IPS-18a (cell line): ENCODE measurements around the gene PTPRT.

Source experiments
- H3K27ac ChIP-seq: one replicate; pipeline ENCODE4 v1.5.1; 2013; ENCODE audit warnings: low read length
- H3K27me3 ChIP-seq: one replicate; pipeline ENCODE4 v1.6.1; 2013; ENCODE audit warnings: mild to moderate bottlenecking, low read length; ENCODE audit not compliant: control insufficient read depth, insufficient read depth
- H3K36me3 ChIP-seq: one replicate; pipeline ENCODE4 v1.6.1; 2013; ENCODE audit warnings: low read depth, low read length; ENCODE audit not compliant: control insufficient read depth
- H3K4me1 ChIP-seq: one replicate; pipeline ENCODE4 v1.6.1; 2013; ENCODE audit warnings: low read depth, low read length; ENCODE audit not compliant: control insufficient read depth
- H3K4me3 ChIP-seq: one replicate; pipeline ENCODE4 v1.5.1; 2013; ENCODE audit warnings: low read length
- H3K9ac ChIP-seq: one replicate; pipeline ENCODE4 v1.6.1; 2013; ENCODE audit warnings: mild to moderate bottlenecking, low read length, moderate library complexity
- H3K9me3 ChIP-seq: one replicate; pipeline ENCODE4 v1.6.1; 2013; ENCODE audit warnings: low read depth, low read length; ENCODE audit not compliant: control insufficient read depth

Gene PTPRT

DNA sequence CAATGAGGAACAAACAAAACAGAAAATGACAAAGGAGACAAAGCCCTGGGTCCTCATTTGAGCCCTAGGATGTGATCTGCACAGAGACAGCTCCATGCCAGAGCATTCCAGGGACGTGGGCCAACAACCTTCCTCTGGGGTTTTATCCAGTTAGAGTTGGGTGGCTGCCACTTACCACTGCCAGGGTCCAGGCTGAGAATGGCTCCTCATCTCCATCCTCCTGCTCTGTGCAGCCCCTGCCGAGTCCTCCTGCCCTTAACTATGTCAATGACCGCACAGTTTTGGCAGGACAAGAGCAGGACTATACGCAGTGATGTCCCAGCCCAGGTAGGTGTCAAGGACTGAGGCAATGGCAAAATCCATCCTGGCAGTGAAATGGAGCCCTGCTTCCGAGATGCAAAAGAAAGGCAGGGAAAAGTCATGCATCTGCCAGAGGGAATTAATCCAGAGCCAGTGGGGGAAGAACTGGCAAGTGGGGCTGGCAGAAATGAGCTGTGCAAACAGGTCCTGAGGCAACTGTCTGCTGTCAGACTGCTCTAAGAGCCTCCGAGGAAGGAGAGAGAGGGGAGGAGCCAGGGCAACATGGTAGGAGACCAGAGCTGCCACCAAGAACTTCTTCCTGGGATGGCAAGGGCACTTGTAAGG, 449.4 kb downstream of the PTPRT start:
- Histone ChIP-seq H3K9ac (no peak overlapping the region), H3K27ac (no peak overlapping the region), H3K27me3 (no peaks in the 10 kb centered on the region), H3K36me3 (no peaks in the 10 kb centered on the region), H3K4me3 (no peak overlapping the region), H3K9me3 (no peaks in the 10 kb centered on the region), H3K4me1 (no peaks in the 10 kb centered on the region)

DNA sequence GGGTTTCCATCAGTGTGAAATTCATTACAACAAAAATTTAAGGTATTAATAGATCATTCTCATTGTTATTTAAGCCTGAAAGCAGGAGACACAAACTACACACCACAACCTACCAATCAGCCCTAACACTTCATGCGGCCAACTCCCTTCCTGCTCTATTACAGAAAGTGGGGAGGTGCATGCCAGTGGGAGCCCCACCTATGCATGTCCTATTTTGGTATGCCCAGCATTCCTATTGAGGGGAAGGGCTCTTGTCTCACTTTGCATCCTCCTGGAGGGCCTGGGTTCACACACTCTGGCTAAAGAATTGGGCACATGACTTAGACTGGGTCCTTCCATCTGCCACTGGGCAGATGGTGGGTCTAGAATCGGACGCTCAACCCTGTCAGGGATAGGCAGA, 450.0 kb downstream of the PTPRT start:
- H3K36me3 ChIP-seq: no peaks in the 10 kb centered on the region
- no peaks in the 10 kb centered on the region for H3K27me3 ChIP-seq
- no peaks in the 10 kb centered on the region for H3K4me1 ChIP-seq
- H3K9ac ChIP-seq: no peak overlapping the region
- no peaks in the 10 kb centered on the region for H3K9me3 ChIP-seq
- H3K4me3 ChIP-seq: no peak overlapping the region
- H3K27ac ChIP-seq: no peak overlapping the region

DNA sequence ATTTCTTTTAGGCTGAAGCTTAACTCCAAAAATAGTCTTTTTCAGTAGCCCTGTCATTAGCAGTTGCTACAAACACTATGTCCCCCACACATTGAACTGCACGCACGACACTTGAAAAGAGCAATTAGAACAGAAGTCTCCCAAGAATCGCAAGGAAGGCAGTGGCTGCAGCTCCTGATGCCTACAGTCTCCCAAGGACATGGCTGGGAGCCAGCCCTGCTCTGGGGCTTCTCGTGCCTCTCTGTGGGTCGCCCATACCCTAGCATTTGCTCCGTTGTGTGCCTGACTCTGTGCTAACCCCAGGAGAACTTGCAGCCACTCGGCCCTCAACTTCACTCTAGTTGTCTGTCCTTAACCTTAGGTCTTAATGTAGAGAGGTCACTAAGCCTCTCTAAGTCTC, 454.2 kb downstream of the PTPRT start:
- H3K27me3 ChIP-seq: no peaks in the 10 kb centered on the region
- no peak overlapping the region for H3K27ac ChIP-seq
- H3K36me3 ChIP-seq: no peaks in the 10 kb centered on the region
- no peak overlapping the region for H3K4me3 ChIP-seq
- H3K4me1 ChIP-seq: no peaks in the 10 kb centered on the region
- H3K9ac ChIP-seq: no peak overlapping the region
- H3K9me3 ChIP-seq: no peaks in the 10 kb centered on the region

DNA sequence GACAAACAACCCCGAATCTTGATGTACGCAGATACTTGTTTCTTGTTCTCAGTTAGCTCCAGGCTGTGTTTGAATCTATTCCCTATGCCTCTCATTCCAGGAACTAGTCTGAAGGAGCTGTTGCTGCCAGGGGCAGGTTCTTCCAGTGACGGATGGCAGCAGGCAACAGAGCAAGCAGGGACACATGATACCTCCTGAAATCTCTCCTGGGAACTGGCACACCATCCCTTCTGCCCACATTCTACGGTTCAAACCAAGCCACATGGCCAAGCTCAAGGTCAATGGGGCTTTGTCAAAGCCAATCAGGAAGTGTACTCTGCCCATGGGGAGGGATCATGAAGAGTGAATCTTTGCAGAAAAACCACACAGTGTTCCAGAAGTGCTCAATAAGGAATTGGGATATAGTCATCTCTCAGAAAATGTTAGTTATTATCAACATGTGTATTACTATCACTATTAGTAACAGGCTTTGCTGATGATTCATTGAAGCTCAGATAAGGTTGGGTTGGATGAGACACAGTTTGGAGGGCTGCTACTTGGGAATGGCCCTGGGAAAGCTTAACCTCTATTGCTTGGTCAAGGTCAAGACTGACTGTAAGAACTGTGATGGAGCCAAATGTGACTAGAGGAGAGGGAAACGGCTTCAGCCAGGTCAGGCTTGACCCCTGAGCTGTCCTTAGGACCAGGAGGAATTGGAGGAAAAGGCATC, 454.9 kb downstream of the PTPRT start:
- no peaks in the 10 kb centered on the region for H3K36me3 ChIP-seq
- H3K27me3 ChIP-seq: no peaks in the 10 kb centered on the region
- no peaks in the 10 kb centered on the region for H3K4me1 ChIP-seq
- H3K27ac ChIP-seq: no peak overlapping the region
- H3K9ac ChIP-seq: no peak overlapping the region
- H3K9me3 ChIP-seq: no peaks in the 10 kb centered on the region
- no peak overlapping the region for H3K4me3 ChIP-seq

DNA sequence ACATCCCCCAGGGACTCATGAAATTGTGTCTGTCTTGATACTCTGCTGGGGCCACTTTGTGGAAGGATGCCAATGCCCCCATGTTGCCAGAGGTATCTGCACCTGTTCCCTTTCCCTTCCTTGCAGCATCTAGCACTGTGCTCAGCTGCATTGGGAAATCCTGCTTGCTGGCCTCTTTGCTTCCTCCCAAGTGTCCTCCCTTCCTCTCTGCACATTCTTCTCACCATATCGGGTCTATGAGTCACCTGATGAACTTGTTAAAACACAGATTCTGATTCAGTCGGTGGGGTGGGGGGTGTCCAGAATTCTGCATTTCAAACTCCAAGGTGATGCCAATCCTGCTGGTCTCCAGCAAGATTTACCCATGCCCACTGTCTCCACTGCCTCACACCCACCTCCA, 467.8 kb downstream of the PTPRT start:
- no peaks in the 10 kb centered on the region for H3K27me3 ChIP-seq
- no peaks in the 10 kb centered on the region for H3K4me1 ChIP-seq
- H3K27ac ChIP-seq: no peak overlapping the region
- H3K9ac ChIP-seq: no peak overlapping the region
- H3K36me3 ChIP-seq: no peaks in the 10 kb centered on the region
- no peak overlapping the region for H3K4me3 ChIP-seq
- H3K9me3 ChIP-seq: no peaks in the 10 kb centered on the region

GRCh38 chr20:42714298-42715141, 475.2 kb downstream of the PTPRT start:
- H3K36me3 ChIP-seq: no peaks in the 10 kb centered on the region
- no peaks in the 10 kb centered on the region for H3K4me1 ChIP-seq
- peaks cover 12% of the 10 kb centered on the region for H3K9me3 ChIP-seq
- no peak overlapping the region for H3K4me3 ChIP-seq
- H3K27ac ChIP-seq: no peak overlapping the region
- H3K27me3 ChIP-seq: no peaks in the 10 kb centered on the region
- no peak overlapping the region for H3K9ac ChIP-seq

DNA sequence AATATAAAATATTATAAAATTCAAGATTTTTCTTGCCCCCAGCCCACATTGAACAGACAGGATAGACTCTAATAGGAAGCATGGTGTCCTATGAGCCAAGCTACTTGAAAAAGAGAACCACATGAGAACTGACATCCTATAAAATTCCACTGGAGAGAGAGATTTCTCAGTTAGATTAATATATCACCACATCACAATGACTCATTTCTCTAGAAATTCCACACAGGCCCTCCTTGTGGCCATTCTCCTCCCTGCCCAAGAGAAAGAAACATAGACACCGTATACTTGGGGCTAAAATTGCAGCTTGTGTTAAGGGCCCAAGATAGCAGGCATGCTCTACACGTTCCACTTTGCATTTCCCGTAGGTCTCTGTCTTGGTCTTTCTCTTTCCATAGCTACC, 481.4 kb downstream of the PTPRT start:
- Histone ChIP-seq H3K27me3 (no peaks in the 10 kb centered on the region), H3K36me3 (no peaks in the 10 kb centered on the region), H3K4me3 (no peak overlapping the region), H3K9ac (no peak overlapping the region), H3K9me3 (peaks cover 12% of the 10 kb centered on the region), H3K4me1 (no peaks in the 10 kb centered on the region), H3K27ac (no peak overlapping the region)

DNA sequence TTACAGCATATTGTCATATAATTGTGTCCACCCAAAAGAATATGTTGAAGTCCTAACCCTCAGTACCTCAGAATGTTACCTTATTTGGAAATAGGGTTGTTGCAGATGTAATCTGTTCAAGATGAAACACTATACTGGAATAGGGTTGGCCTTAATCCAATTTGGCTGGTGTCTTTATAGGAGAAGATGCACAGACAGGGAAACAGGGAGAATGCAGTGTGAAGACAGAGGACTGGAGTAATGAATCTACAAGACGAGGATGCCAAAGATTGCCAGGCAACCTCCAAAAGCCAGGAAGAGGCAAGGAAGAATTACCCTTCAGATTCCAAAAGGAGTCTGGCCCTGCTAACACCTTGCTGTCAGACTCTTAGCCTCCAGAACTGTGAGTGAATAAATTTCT, 482.9 kb downstream of the PTPRT start:
- no peak overlapping the region for H3K27ac ChIP-seq
- H3K36me3 ChIP-seq: no peaks in the 10 kb centered on the region
- H3K9me3 ChIP-seq: peaks cover 12% of the 10 kb centered on the region
- H3K4me1 ChIP-seq: no peaks in the 10 kb centered on the region
- no peaks in the 10 kb centered on the region for H3K27me3 ChIP-seq
- no peak overlapping the region for H3K9ac ChIP-seq
- H3K4me3 ChIP-seq: no peak overlapping the region

DNA sequence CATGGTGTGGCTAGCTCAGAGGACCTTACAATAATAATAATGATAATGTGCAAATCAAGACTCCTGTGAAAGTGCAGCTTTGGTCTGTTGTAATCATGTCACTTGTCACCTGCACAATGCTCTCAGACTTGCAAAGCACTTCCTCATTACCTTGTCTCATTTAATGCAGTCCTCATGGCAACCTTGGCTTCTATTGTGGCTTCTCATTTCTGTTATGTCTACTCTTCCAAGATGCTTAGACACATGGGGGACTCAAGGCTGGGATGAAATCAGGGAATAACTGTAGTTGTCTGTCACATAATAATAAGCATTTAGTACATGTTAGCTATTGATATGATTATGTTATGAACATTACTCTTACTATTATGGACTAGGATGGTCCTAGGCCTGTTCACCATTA, 484.2 kb downstream of the PTPRT start:
- no peak overlapping the region for H3K4me3 ChIP-seq
- no peaks in the 10 kb centered on the region for H3K36me3 ChIP-seq
- no peaks in the 10 kb centered on the region for H3K27me3 ChIP-seq
- no peak overlapping the region for H3K9ac ChIP-seq
- no peak overlapping the region for H3K27ac ChIP-seq
- H3K9me3 ChIP-seq: peaks cover 6% of the 10 kb centered on the region
- H3K4me1 ChIP-seq: no peaks in the 10 kb centered on the region

GRCh38 chr20:42703744-42704143, 486.0 kb downstream of the PTPRT start:
- no peaks in the 10 kb centered on the region for H3K9me3 ChIP-seq
- no peaks in the 10 kb centered on the region for H3K4me1 ChIP-seq
- no peaks in the 10 kb centered on the region for H3K36me3 ChIP-seq

DNA sequence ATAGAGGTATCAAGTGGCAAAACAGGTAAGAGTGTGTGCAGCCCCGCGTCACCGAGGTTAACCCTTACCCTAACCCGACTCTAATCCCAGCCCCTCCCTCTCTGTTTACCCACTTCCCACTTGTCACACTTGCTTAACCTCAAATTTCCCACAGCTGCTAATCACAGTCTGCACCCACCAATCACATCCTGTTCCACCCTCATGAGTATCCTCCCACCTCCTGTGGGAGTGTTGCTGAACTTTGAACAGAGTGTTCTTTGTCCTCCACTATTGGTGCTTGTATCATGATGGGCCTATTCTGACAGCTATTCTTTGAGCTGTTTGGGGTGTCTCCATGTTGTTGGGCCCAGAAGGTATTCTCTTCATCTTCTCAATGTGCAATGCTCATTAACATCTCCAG, 487.8 kb downstream of the PTPRT start:
- no peaks in the 10 kb centered on the region for H3K9me3 ChIP-seq
- no peaks in the 10 kb centered on the region for H3K4me1 ChIP-seq
- no peak overlapping the region for H3K4me3 ChIP-seq
- H3K27me3 ChIP-seq: no peaks in the 10 kb centered on the region
- H3K9ac ChIP-seq: no peak overlapping the region
- no peaks in the 10 kb centered on the region for H3K36me3 ChIP-seq
- H3K27ac ChIP-seq: no peak overlapping the region

More at GRCh38 chr20:42703744-42704143, 486.0 kb downstream of the PTPRT start:
- H3K9ac ChIP-seq: no peak overlapping the region
- H3K27me3 ChIP-seq: no peaks in the 10 kb centered on the region
- H3K27ac ChIP-seq: no peak overlapping the region
- no peak overlapping the region for H3K4me3 ChIP-seq
